ENCODE measurements around the gene DHX8. TPM values are rescaled to one million over a fixed set of nuclear protein-coding genes. Genes with fewer than 3 reads are reported as not detected.

The DHX8 gene
- total and polyA plus RNA-seq, 4 donors: 35.5 to 47.2 (median 37.7) TPM

DNA sequence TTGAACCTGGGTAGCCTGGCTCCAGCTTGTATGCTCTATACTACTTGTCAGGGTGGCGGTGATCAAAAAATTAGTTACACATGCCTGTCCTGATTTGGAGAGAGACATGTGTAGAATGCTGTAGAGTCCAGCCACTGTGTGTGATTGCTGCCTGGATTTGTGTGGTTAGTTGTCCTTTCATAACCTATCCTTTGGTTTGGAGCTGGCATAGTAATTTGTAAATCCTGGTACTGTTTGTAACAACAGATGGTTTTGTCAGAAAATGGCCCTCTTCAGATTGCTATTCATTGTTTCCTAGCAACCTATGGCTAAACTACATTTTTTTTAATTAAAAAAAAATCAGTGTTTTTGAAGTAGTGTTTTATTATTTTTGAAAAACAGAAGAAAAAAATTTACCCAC lies 31.9 kb downstream of the DHX8 start:
- WGBS (ENCODE audit: insufficient coverage): no CpG with 5 or more reads among the region's 1 CpG
- peak in 1 of 6 donors; percentile 59 for DNase-seq (ENCODE audit: low read depth in 4 of 6, low spot score in 6 of 6)
- no peaks in the 10 kb centered on the region for H3K27me3 ChIP-seq (ENCODE audit: control insufficient read depth, insufficient read depth, low read length)
- H3K9me3 ChIP-seq (ENCODE audit: control insufficient read depth, insufficient read depth, low read length): no peaks in the 10 kb centered on the region
- H3K4me3 ChIP-seq (ENCODE audit: low read depth, low read length): no peak overlapping the region
- H3K36me3 ChIP-seq (ENCODE audit: control insufficient read depth, insufficient read depth, low read length): peaks cover 29% of the 10 kb centered on the region
- no peaks in the 10 kb centered on the region for H3K4me1 ChIP-seq (ENCODE audit: control insufficient read depth, insufficient read depth, low read length)
- no peak overlapping the region for H3K27ac ChIP-seq (ENCODE audit: low read depth, low read length)

DNA sequence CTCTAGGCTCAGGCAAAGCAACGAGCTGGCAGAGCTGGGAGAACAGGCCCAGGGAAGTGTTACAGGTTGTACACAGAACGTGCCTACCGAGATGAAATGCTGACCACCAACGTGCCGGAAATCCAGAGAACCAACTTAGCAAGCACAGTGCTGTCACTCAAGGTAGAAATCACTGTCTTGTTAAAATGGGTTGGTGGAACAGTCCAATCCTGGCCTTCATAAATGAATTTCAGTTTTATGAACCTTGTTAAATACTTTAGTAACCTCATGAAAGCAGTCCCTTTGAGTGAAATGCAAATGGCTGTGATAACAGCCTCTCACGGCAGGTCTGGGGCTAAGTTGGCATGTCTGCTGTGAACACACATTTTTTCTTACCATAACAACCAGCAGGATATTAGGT lies 33.4 kb downstream of the DHX8 start:
- Histone ChIP-seq H3K27ac (ENCODE audit: low read depth, low read length) (no peak overlapping the region), H3K36me3 (ENCODE audit: control insufficient read depth, insufficient read depth, low read length) (peaks cover 35% of the 10 kb centered on the region), H3K27me3 (ENCODE audit: control insufficient read depth, insufficient read depth, low read length) (no peaks in the 10 kb centered on the region), H3K4me3 (ENCODE audit: low read depth, low read length) (no peak overlapping the region), H3K4me1 (ENCODE audit: control insufficient read depth, insufficient read depth, low read length) (no peaks in the 10 kb centered on the region), H3K9me3 (ENCODE audit: control insufficient read depth, insufficient read depth, low read length) (no peaks in the 10 kb centered on the region)
- peak in 1 of 6 donors; percentile 83 for DNase-seq (ENCODE audit: low read depth in 4 of 6, low spot score in 6 of 6)
- WGBS (ENCODE audit: insufficient coverage): 49% methylated on average over 5 of the region's 6 CpGs

DNA sequence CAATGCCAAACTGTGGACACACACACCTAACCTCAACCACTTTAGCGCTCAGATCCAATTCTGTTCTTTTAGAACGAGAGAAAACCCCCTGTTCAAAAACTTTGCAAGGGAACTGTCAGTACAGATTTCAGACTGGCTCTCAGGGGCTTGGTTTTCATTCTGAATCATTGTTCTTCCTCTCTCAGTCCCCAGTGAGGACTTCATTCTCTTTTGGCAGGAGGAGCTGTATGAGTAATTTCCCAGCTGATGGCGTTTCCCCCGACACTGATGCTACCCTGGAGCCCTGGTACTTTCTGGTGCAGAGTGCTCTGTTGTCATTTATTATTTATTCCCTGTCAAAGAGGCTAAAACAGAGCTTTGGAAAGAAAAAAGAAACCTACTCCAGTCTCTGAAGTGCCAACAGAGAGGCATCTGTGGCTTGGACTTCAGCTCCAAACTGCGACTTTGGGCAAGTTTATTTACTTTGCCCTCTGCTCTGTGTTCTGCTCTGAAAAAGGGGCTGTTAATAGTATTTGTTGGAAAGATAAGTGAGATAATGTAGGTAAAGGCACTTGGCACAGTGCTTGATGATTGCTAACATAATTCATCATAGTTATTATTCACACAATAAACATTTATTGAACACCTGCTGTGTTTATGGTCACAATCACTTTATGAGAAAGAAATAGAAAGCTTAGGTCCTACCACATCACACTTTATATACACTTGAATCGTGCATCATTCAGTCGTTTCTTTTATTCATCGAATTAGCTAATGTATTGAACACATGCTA lies 34.0 kb downstream of the DHX8 start:
- peak in 1 of 6 donors; percentile 80 for DNase-seq (ENCODE audit: low read depth in 4 of 6, low spot score in 6 of 6)
- Histone ChIP-seq H3K27me3 (ENCODE audit: control insufficient read depth, insufficient read depth, low read length) (no peaks in the 10 kb centered on the region), H3K4me3 (ENCODE audit: low read depth, low read length) (no peak overlapping the region), H3K27ac (ENCODE audit: low read depth, low read length) (no peak overlapping the region), H3K36me3 (ENCODE audit: control insufficient read depth, insufficient read depth, low read length) (peaks cover 38% of the 10 kb centered on the region), H3K9me3 (ENCODE audit: control insufficient read depth, insufficient read depth, low read length) (no peaks in the 10 kb centered on the region), H3K4me1 (ENCODE audit: control insufficient read depth, insufficient read depth, low read length) (no peaks in the 10 kb centered on the region)
- 83% methylated on average over 3 of the region's 8 CpGs for WGBS (ENCODE audit: insufficient coverage)

DNA sequence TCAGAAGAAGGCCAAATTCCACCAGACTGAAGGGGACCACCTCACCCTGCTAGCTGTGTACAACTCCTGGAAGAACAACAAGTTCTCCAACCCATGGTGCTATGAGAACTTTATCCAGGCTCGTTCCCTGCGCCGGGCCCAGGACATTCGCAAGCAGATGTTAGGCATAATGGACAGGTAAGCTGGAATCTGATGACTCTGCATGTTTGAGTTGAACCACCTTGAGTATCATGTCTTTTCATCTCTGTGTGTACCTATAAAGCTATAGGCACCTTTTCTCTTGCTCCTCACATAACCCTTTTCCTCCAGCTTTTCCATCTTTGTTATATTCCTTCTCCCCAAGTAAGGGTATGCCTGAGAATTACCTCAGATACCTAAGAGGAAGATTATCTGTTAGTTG lies 37.6 kb downstream of the DHX8 start:
- Histone ChIP-seq H3K27me3 (ENCODE audit: control insufficient read depth, insufficient read depth, low read length) (no peaks in the 10 kb centered on the region), H3K27ac (ENCODE audit: low read depth, low read length) (no peak overlapping the region), H3K4me1 (ENCODE audit: control insufficient read depth, insufficient read depth, low read length) (peaks cover 7% of the 10 kb centered on the region), H3K4me3 (ENCODE audit: low read depth, low read length) (no peak overlapping the region), H3K36me3 (ENCODE audit: control insufficient read depth, insufficient read depth, low read length) (peaks cover 55% of the 10 kb centered on the region), H3K9me3 (ENCODE audit: control insufficient read depth, insufficient read depth, low read length) (no peaks in the 10 kb centered on the region)
- 100% methylated on average over 4 of the region's 4 CpGs for WGBS (ENCODE audit: insufficient coverage)
- DNase-seq (ENCODE audit: low read depth in 4 of 6, low spot score in 6 of 6): no peak

DNA sequence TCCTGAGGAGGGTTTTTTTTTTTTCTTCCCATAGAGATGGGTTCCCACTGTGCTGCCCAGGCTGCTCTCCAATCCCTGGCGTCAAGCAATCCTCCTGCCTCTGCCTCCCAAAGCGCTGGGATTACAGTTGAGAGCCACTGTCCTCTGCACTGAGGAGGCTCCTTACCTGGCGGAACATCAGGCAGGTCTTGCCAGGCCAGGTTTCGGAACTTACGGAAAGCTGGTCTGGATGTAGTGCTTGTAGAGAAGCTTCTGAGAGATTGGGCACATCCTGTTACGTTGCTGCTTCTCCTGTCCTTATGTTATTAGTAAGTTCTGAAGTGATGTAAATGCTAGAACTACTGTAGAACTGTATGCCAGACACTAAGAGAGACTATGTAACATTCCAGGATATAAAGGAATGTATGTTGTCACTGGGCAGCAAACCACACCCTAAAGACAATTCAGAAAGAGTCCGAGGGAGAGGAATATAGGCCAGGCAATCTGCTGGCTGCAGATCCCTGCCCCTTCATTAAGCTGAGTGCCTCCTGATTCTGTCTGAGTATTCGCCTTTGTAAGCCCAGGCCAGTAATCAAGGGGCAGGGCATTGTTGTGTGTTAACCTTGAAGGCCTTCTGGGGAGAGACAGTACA lies 41.3 kb downstream of the DHX8 start:
- Histone ChIP-seq H3K36me3 (ENCODE audit: control insufficient read depth, insufficient read depth, low read length) (peaks cover 82% of the 10 kb centered on the region), H3K9me3 (ENCODE audit: control insufficient read depth, insufficient read depth, low read length) (no peaks in the 10 kb centered on the region), H3K4me3 (ENCODE audit: low read depth, low read length) (no peak overlapping the region), H3K27me3 (ENCODE audit: control insufficient read depth, insufficient read depth, low read length) (no peaks in the 10 kb centered on the region), H3K4me1 (ENCODE audit: control insufficient read depth, insufficient read depth, low read length) (peaks cover 21% of the 10 kb centered on the region), H3K27ac (ENCODE audit: low read depth, low read length) (no peak overlapping the region)
- DNase-seq (ENCODE audit: low read depth in 4 of 6, low spot score in 6 of 6): no peak
- 72% methylated on average over 6 of the region's 8 CpGs for WGBS (ENCODE audit: insufficient coverage)

DNA sequence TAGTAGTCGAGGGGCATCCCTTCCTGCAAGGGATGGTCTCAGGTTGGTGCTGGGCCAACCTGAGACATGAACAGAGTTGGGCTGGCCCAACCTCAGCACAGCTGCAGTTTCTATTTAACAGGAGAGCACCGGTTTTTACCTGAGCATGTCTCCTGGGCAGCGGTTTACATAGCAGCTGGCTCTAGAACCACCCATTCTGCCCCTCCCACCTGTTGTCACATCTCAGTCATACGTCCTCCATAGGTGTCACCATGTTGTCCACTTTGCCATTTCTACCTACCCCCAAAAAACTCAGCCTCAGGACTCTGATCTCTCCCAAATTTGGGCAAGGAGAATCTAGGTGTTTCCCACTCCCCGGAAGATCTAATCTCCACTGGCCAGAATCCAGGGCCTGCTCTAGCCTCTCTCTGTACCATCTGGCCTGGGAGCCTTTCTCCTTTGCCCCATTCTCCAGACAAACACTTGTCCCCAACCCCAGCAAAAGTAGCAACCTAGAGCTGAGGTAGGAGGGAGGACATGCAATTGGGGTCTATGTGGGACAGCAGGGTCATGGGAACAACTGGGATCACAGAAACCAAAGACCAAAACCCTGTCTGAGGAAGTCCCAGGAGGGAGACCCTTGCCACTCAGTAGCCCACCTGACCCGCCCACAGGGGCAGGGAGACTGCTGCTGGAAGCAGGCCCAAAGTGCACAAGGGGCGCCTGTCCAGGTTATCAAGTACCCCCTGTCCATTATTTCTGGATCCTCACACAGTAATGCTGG lies 43.3 kb downstream of the DHX8 start:
- H3K4me3 ChIP-seq (ENCODE audit: low read depth, low read length): no peak overlapping the region
- WGBS (ENCODE audit: insufficient coverage): 85% methylated on average over 5 of the region's 7 CpGs
- H3K27me3 ChIP-seq (ENCODE audit: control insufficient read depth, insufficient read depth, low read length): no peaks in the 10 kb centered on the region
- peaks cover 70% of the 10 kb centered on the region for H3K36me3 ChIP-seq (ENCODE audit: control insufficient read depth, insufficient read depth, low read length)
- no peaks in the 10 kb centered on the region for H3K9me3 ChIP-seq (ENCODE audit: control insufficient read depth, insufficient read depth, low read length)
- no peak for DNase-seq (ENCODE audit: low read depth in 4 of 6, low spot score in 6 of 6)
- H3K4me1 ChIP-seq (ENCODE audit: control insufficient read depth, insufficient read depth, low read length): peaks cover 36% of the 10 kb centered on the region
- no peak overlapping the region for H3K27ac ChIP-seq (ENCODE audit: low read depth, low read length)

DNA sequence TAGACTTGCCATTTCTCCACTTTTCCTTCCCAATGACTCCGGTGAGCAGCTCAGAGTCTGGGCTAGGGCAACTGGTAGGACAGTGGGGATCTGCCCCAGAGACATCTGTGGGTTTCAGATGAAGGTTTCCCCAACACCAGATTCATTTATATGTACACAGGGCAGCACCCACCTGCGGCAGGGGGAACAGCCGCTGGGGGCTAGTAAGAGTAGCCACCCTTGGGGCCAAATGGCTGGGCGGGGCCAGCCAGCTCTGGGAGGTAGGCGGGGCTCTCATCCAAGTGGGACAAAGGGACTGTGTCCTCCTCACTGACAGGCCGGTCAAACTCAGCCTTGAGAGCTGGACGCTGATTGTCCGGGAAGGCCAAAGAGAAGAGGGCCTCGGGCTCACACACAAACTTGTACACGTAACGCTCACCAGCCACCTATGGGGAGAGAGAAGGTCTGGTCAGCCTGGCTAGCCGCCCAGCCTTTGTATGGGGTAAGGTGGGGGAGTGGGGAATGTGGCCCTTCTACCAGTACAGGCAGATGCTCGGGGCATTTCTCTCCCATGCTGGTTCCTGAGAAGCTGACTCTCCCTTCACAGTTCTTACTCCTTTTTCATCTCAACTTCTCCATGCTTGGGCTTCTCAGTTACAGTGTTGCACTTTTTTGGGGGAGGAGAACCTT lies 44.7 kb downstream of the DHX8 start:
- 63% methylated on average over 10 of the region's 13 CpGs for WGBS (ENCODE audit: insufficient coverage)
- DNase-seq (ENCODE audit: low read depth in 4 of 6, low spot score in 6 of 6): no peak
- no peak overlapping the region for H3K4me3 ChIP-seq (ENCODE audit: low read depth, low read length)
- no peaks in the 10 kb centered on the region for H3K27me3 ChIP-seq (ENCODE audit: control insufficient read depth, insufficient read depth, low read length)
- H3K27ac ChIP-seq (ENCODE audit: low read depth, low read length): no peak overlapping the region
- peaks cover 62% of the 10 kb centered on the region for H3K36me3 ChIP-seq (ENCODE audit: control insufficient read depth, insufficient read depth, low read length)
- no peaks in the 10 kb centered on the region for H3K9me3 ChIP-seq (ENCODE audit: control insufficient read depth, insufficient read depth, low read length)
- H3K4me1 ChIP-seq (ENCODE audit: control insufficient read depth, insufficient read depth, low read length): peaks cover 36% of the 10 kb centered on the region

DNA sequence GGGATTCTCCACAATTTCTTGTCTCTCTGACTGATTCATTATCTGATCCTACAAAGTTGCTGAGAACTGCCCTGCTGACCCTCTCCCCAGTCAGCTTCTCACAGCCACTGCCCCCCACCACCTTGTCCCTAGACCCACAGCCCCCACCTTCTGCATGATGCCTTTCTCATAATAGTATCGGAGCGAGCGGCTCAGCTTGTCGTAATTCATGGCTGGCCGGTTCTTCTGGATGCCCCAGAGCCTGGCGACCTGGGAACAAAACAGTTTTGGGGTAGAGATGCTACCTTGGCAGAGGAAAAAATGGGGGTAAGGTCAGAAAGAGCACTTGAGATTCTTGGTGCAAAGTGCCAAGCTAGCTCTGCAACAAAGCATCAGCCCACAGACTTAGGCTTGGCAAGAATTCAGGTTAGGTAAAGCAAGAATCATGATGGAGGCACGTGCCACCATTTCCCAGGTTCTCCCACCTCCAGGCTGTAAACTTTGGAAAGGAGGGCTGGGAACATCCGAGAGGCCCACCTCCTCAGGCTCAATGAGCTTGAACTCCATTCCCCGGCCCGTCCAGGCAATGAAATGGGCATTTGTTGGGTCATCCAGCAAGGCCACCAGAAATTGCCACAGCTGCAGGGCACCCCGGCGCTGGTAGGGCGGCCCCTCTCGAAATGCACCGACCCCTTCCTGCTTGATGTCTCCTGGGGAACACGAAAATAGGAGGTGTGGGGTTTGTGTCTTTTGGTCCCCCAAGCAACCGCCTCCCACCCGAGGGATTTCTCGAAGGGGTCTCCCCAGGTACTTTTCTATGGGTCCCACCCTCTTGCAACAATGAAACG lies 45.4 kb downstream of the DHX8 start:
- H3K27ac ChIP-seq (ENCODE audit: low read depth, low read length): no peak overlapping the region
- peaks cover 58% of the 10 kb centered on the region for H3K36me3 ChIP-seq (ENCODE audit: control insufficient read depth, insufficient read depth, low read length)

DNA sequence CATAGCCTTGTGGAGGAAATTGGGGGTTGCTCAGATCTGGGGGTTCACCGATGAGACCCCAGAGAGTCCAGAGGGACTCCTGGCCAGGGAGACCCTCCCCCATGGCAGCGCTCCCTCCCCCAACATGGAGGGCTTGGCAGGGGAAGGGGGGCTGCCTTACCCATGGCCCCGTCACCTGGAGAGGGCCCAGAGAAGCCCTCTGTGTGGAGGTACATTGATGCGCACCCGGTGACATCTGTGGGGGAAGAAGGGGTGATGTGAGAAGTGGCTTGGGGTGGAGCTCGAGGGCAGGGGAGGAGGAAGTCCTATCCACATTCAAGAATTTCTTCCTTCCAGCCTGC lies 46.1 kb downstream of the DHX8 start:
- 50% methylated on average over 1 of the region's 6 CpGs for WGBS (ENCODE audit: insufficient coverage)
- Histone ChIP-seq H3K4me3 (ENCODE audit: low read depth, low read length) (no peak overlapping the region), H3K27me3 (ENCODE audit: control insufficient read depth, insufficient read depth, low read length) (no peaks in the 10 kb centered on the region), H3K4me1 (ENCODE audit: control insufficient read depth, insufficient read depth, low read length) (peaks cover 36% of the 10 kb centered on the region), H3K36me3 (ENCODE audit: control insufficient read depth, insufficient read depth, low read length) (peaks cover 53% of the 10 kb centered on the region), H3K27ac (ENCODE audit: low read depth, low read length) (peak overlapping the region; percentile 67), H3K9me3 (ENCODE audit: control insufficient read depth, insufficient read depth, low read length) (no peaks in the 10 kb centered on the region)
- DNase-seq (ENCODE audit: low read depth in 4 of 6, low spot score in 6 of 6): no peak

More for the DNA sequence above, 45.4 kb downstream of the DHX8 start:
- no peaks in the 10 kb centered on the region for H3K9me3 ChIP-seq (ENCODE audit: control insufficient read depth, insufficient read depth, low read length)
- no peak overlapping the region for H3K4me3 ChIP-seq (ENCODE audit: low read depth, low read length)
- 86% methylated on average over 11 of the region's 20 CpGs for WGBS (ENCODE audit: insufficient coverage)
- H3K27me3 ChIP-seq (ENCODE audit: control insufficient read depth, insufficient read depth, low read length): no peaks in the 10 kb centered on the region
- no peak for DNase-seq (ENCODE audit: low read depth in 4 of 6, low spot score in 6 of 6)
- H3K4me1 ChIP-seq (ENCODE audit: control insufficient read depth, insufficient read depth, low read length): peaks cover 36% of the 10 kb centered on the region

All from spinal cord (tissue), 10 donors.